Kidney epithelial cell (primary cell): ENCODE data around the gene PPM1M. TPM values are rescaled to one million over a fixed set of nuclear protein-coding genes. Genes with fewer than 3 reads are reported as not detected.

Source experiments
- DNase-seq: peaks from one replicate; pipeline ENCODE4 v3.0.0-alpha.2; 2010; ENCODE audit warnings: low read depth
- H3K27me3 ChIP-seq: 2 replicates; pipeline ENCODE4 v1.6.0; 2011; ENCODE audit warnings: low read length; ENCODE audit not compliant: control insufficient read depth, insufficient read depth
- H3K36me3 ChIP-seq: 2 replicates; pipeline ENCODE4 v1.5.1; 2011; ENCODE audit warnings: low read length; ENCODE audit not compliant: control insufficient read depth, insufficient read depth
- H3K4me3 ChIP-seq: 2 replicates; pipeline ENCODE4 v1.5.1; 2011; ENCODE audit warnings: low read depth, mild to moderate bottlenecking, control low read depth, low read length
- total RNA-seq: library from RNA; depleted of rRNA; stranded (reverse); fragments of >200 nt; gene quantifications from 2 replicates; pipeline ENCODE4 v1.2.3, GENCODE V29; 2015
- TF ChIP-seq, protein P1 (sequence below): IDR thresholded peaks from 2 replicates; pipeline ENCODE4 v1.5.1; 2011; ENCODE audit warnings: mild to moderate bottlenecking, moderate library complexity, low read length, control low read depth, inconsistent platforms; ENCODE audit not compliant: insufficient read depth, poor library complexity, severe bottlenecking

Gene PPM1M
- total RNA-seq, 1 donor from 2014 or later, result 6.1 TPM

DNA sequence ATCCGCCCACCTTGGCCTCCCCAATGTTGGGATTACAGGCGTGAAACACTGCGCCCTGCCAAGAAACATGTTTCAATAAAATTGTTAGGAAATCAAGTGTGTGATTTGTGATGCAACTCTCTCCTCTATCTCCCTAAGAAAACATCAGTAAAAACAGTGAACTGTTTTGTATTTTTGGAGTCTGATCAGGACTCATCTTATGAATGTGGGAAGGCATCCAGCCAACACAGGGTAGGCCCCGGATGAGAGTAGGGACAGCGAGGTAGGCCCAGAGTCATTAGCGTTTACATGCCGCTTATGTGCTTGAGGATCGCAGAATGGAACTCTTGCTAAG lies 41.2 kb downstream of the PPM1M start:
- TF ChIP-seq, protein P1, sequence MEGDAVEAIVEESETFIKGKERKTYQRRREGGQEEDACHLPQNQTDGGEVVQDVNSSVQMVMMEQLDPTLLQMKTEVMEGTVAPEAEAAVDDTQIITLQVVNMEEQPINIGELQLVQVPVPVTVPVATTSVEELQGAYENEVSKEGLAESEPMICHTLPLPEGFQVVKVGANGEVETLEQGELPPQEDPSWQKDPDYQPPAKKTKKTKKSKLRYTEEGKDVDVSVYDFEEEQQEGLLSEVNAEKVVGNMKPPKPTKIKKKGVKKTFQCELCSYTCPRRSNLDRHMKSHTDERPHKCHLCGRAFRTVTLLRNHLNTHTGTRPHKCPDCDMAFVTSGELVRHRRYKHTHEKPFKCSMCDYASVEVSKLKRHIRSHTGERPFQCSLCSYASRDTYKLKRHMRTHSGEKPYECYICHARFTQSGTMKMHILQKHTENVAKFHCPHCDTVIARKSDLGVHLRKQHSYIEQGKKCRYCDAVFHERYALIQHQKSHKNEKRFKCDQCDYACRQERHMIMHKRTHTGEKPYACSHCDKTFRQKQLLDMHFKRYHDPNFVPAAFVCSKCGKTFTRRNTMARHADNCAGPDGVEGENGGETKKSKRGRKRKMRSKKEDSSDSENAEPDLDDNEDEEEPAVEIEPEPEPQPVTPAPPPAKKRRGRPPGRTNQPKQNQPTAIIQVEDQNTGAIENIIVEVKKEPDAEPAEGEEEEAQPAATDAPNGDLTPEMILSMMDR, result no peak
- Histone ChIP-seq H3K27me3 (no peaks in the 10 kb centered on the region), H3K4me3 (peak overlapping the region; percentile 89), H3K36me3 (no peaks in the 10 kb centered on the region)
- no peak for DNase-seq

DNA sequence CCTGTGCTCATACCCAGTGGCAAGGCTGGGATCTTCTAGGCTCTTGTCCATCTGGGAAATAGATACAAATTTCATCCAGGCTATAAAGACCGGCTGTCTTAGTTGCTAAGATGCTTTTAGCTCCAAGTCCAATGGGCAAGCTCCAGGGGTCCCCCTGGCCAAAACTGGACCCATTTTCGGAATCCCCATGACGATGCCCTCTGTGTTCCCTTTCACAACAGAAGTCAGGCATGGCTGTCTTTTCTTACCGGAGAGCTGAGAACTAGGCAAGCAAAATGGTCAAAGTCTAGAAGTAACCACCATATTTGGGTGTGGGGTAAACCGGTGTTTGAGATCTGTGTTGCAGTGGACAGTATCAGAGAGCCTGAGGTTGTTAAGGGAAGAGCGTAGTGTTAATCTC lies 43.1 kb downstream of the PPM1M start:
- Histone ChIP-seq H3K4me3 (peak overlapping the region; percentile 89), H3K36me3 (no peaks in the 10 kb centered on the region), H3K27me3 (no peaks in the 10 kb centered on the region)
- TF ChIP-seq, protein P1, result no peak
- no peak for DNase-seq

DNA sequence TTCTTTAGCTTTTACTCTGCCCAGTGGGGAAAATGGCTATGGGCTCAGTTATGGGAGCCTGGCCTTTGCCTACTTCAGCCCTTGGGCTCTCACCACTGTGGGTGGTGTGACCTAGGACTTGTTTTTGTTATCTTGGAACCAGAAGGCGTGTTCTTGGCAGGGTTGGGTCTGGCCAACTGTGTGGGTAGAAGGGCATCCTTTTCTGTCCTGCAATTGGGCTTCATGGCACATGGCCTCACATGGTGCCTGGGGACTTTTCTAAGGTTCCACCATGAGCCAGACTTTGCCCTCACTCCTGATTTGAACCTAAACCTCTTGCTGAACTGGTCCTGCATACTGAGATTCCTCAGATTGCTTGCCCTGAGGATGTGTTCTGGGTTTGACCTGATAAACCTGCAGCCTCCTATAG lies 43.8 kb downstream of the PPM1M start:
- no peak for DNase-seq
- H3K4me3 ChIP-seq, result no peak overlapping the region
- H3K36me3 ChIP-seq, result no peaks in the 10 kb centered on the region
- H3K27me3 ChIP-seq, result no peaks in the 10 kb centered on the region
- TF ChIP-seq, protein P1, result no peak

DNA sequence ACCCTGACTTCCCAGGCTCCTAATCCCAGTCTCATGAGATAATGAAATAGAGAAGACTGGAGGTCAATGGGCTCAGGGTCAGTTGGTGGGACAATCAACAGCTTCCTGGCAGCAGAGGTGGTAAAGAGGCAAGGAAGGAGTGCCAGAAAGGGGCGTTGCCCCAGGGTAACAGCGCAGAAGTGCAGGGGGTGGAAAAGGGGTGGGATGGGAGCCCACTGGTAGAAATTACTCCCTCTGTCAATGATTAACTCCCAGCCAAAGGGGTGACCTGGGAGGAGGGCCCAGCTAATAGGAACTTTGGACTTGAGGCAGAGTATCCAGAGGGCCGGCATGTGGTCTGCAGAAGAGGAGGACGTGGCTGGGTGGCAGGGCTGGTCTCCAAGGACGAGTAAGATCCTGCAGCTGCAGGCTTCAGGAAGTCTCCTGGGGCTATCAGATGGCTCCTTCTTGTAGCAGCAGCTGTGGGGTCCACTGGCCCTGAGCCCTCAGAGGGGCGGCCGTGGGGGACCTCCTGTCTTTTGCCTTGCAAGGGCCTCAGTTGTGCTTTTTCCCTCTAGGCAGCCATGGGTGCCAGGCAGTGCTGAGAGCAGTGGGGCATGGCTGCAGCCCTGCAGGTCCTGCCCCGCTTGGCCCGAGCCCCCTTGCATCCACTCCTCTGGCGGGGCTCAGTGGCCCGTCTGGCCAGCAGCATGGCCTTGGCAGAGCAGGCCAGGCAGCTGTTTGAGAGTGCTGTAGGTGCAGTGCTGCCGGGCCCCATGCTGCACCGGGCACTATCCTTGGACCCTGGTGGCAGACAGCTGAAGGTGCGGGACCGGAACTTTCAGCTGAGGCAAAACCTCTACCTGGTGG lies 44.4 kb downstream of the PPM1M start:
- TF ChIP-seq, protein P1, result peak; percentile 13
- H3K4me3 ChIP-seq, result no peak overlapping the region
- no peaks in the 10 kb centered on the region for H3K36me3 ChIP-seq
- no peaks in the 10 kb centered on the region for H3K27me3 ChIP-seq
- DNase-seq, result no peak

DNA sequence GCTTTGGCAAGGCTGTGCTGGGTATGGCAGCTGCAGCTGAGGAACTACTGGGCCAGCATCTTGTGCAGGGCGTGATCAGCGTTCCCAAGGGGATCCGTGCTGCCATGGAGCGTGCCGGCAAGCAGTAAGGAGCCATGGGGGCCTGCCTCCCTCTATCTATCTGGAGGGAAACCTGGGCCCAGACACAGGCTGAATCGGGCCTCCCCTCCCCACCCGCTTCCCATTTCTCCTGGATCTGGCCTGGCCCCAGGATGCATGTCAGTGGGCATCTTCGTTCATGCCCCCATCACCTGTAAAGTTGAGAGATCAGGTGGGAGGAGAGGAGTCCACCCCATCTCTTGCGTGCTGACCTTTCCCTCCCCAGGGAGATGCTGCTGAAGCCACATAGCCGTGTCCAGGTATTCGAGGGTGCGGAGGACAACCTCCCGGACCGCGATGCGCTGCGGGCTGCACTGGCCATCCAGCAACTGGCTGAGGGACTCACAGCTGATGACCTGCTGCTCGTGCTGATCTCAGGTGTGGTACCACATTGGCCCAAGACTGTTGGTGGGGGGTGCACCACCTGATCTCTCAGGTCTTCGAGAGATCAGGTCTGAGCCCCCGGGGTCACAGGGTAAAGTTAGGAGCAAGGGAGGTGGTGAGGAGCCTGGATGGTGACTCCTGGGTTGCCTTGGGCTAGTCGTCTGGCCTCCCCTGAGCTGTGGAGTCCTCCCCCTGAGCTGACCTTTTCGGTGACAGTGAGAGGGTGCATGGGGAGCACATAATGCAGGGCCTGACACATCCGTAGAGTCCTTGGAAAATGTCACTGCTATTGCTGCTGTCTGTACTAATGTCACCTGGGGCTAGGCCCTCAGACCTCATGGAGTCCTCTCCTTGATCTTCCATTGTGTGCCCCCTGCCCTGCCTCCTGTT lies 45.3 kb downstream of the PPM1M start:
- H3K4me3 ChIP-seq, result no peak overlapping the region
- H3K27me3 ChIP-seq, result no peaks in the 10 kb centered on the region
- DNase-seq, result no peak
- H3K36me3 ChIP-seq, result no peaks in the 10 kb centered on the region
- TF ChIP-seq, protein P1, result no peak
